ACC112 (cell line): ENCODE measurements around the gene DBT.
"Not testable (repeated sequence)": the region's sequence is repeated elsewhere in the genome, so short reads cannot be mapped to it uniquely, and the experiment has no call there.

Experiments
- H2AFZ ChIP-seq: fragments of 200-600 bp; sonication (generic); one replicate; pipeline ENCODE4 v1.6.0; 2017; ENCODE audit warnings: antibody characterized with exemption, low read length; ENCODE audit not compliant: unreplicated experiment
- H3K27ac ChIP-seq: fragments of 200-600 bp; sonication (generic); 2 replicates; pipeline ENCODE4 v1.5.1; 2014; ENCODE audit warnings: low read depth, mild to moderate bottlenecking, antibody characterized with exemption, low read length, moderate library complexity
- H3K27me3 ChIP-seq: fragments of 200-600 bp; sonication (generic); 2 replicates; pipeline ENCODE4 v1.6.1; 2014; ENCODE audit warnings: mild to moderate bottlenecking, antibody characterized with exemption, low read length, moderate library complexity, mixed read lengths; ENCODE audit not compliant: insufficient read depth
- H3K36me3 ChIP-seq: fragments of 200-600 bp; sonication (generic); 2 replicates; pipeline ENCODE4 v1.6.1; 2016; ENCODE audit warnings: mild to moderate bottlenecking, antibody characterized with exemption, low read length, moderate library complexity, mixed read lengths; ENCODE audit not compliant: insufficient read depth
- H3K4me1 ChIP-seq: fragments of 200-600 bp; sonication (generic); one replicate; pipeline ENCODE4 v1.6.1; 2016; ENCODE audit warnings: low read length, mixed read lengths; ENCODE audit not compliant: insufficient read depth, unreplicated experiment, control insufficient read depth
- H3K4me3 ChIP-seq: fragments of 200-600 bp; sonication (generic); 2 replicates; pipeline ENCODE4 v1.5.1; 2014; ENCODE audit warnings: mild to moderate bottlenecking, low read depth, low read length
- H3K79me2 ChIP-seq: fragments of 200-600 bp; sonication (generic); one replicate; pipeline ENCODE4 v1.6.0; 2016; ENCODE audit warnings: low read length; ENCODE audit not compliant: control insufficient read depth, unreplicated experiment, insufficient read depth

Gene DBT

GRCh38 chr1:100230765-100231164, 18.9 kb downstream of the DBT start:
- no peaks in the 10 kb centered on the region for H3K4me1 ChIP-seq
- no peaks in the 10 kb centered on the region for H3K79me2 ChIP-seq
- no peak overlapping the region for H3K27ac ChIP-seq
- H2AFZ ChIP-seq, result no peak overlapping the region
- peaks cover 27% of the 10 kb centered on the region; the same call in 1 of the 2 replicates for H3K36me3 ChIP-seq
- H3K27me3 ChIP-seq, result no peaks in the 10 kb centered on the region
- no peak overlapping the region for H3K4me3 ChIP-seq

- Histone ChIP-seq H3K79me2 (no peaks in the 10 kb centered on the region), H3K27me3 (no peaks in the 10 kb centered on the region), H2AFZ (no peak overlapping the region), H3K36me3 (peaks cover 27% of the 10 kb centered on the region; the same call in 1 of the 2 replicates), H3K4me1 (no peaks in the 10 kb centered on the region), H3K4me3 (no peak overlapping the region), H3K27ac (no peak overlapping the region)
These were observed 19.8 kb downstream of the DBT start for GRCh38 chr1:100229681-100230443.

DNA sequence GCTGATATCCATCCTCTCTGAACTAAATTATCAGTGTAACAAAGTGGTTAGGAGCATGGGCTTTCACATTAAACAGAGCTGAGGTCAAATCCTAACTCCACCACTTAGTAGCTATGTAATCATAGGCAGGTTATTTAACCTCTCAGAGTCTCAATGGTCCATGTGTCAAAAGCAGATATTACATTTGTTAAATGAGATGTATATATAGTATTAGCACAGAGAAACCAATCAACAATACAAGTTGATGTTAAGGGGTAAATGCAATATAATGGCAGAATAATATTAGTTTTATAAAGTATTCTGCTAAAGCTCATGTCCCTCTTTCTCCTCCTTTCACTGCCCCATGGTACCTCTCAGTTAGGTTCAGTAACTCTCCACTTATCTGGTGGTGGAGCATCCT, 27.2 kb downstream of the DBT start:
- no peak overlapping the region for H2AFZ ChIP-seq
- 0 out of 2 replicates have a peak, but pooled peaks cover 3% of the 10 kb centered on the region for H3K36me3 ChIP-seq
- H3K4me3 ChIP-seq, result no peak overlapping the region
- no peaks in the 10 kb centered on the region for H3K27me3 ChIP-seq
- H3K79me2 ChIP-seq, result no peaks in the 10 kb centered on the region
- H3K4me1 ChIP-seq, result no peaks in the 10 kb centered on the region
- H3K27ac ChIP-seq, result no peak overlapping the region

DNA sequence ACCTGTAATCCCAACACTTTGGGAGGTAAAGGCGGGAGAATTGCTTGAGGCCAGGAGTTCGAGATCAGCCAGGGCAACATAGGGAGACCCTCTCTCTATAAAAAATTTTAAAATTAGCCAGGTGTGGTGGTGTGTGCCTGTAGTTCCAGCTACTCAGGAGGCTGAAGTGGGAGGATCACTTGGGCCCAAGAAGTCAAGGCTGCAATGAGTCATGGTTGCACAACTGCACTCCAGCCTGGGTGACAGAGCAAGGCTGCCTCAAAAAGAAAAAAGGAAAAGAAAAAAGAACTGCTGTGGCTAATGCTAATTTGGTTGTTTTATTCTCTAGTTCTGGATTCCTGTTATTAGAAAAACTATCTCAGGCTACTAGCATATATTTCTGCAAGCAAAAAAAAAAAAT, 29.8 kb downstream of the DBT start:
- Histone ChIP-seq H3K4me1 (no peaks in the 10 kb centered on the region), H3K79me2 (no peaks in the 10 kb centered on the region), H3K27me3 (no peaks in the 10 kb centered on the region), H3K36me3 (0 out of 2 replicates have a peak, but pooled peaks cover 8% of the 10 kb centered on the region), H3K4me3 (no peak overlapping the region), H2AFZ (no peak overlapping the region), H3K27ac (no peak overlapping the region)

DNA sequence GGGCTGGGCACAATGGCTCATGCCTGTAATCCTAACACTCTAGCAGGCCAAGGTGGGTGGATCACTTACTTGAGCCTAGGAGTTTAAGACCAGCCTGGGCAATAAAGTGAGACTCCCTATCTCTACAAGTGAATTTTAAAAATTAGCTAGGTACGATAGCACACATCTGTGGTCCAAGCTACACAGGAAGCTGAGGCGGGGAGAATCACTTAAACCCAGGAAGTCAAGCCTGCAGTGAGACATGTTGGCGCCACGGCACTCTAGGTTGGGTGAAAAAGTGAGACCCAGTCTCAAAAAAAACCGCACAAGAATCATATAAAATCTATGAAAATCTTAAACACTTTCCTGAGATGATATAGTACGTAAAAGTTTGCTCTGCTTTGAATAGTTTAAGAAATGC, 30.2 kb downstream of the DBT start:
- H3K27me3 ChIP-seq, result no peaks in the 10 kb centered on the region
- H3K4me1 ChIP-seq, result no peaks in the 10 kb centered on the region
- H3K79me2 ChIP-seq, result no peaks in the 10 kb centered on the region
- no peak overlapping the region for H3K4me3 ChIP-seq
- no peak overlapping the region for H2AFZ ChIP-seq
- 0 out of 2 replicates have a peak, but pooled peaks cover 8% of the 10 kb centered on the region for H3K36me3 ChIP-seq
- H3K27ac ChIP-seq, result no peak overlapping the region

- no peaks in the 10 kb centered on the region for H3K79me2 ChIP-seq
- no peaks in the 10 kb centered on the region for H3K27me3 ChIP-seq
- no peak overlapping the region for H3K4me3 ChIP-seq
- H2AFZ ChIP-seq, result no peak overlapping the region
- H3K4me1 ChIP-seq, result no peaks in the 10 kb centered on the region
- H3K36me3 ChIP-seq, result peaks cover 8% of the 10 kb centered on the region; the same call in 1 of the 2 replicates
- H3K27ac ChIP-seq, result no peak overlapping the region
These were observed 31.8 kb downstream of the DBT start for GRCh38 chr1:100217834-100218233.

DNA sequence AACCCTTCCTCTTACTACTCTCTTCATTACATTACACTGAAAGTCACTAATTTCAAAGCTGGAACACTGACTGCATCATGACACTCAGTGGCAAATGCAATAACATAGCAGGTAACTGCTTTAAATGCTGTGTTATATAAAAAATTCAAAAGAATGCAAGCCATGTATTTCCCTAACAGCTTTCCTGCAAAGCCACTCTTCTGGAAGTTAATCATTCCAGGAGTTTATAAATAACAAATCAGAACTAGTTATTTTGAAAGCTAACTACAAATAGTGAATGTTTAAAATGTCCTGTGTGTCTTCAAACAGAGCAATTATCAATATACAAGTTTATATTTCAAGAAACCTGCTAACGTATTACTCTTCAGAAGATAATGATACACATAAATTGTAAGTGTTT, 34.5 kb downstream of the DBT start:
- Histone ChIP-seq H3K27me3 (no peaks in the 10 kb centered on the region), H3K36me3 (peaks cover 8% of the 10 kb centered on the region; the same call in 1 of the 2 replicates), H3K27ac (no peak overlapping the region), H3K4me3 (no peak overlapping the region), H3K79me2 (no peaks in the 10 kb centered on the region), H2AFZ (no peak overlapping the region), H3K4me1 (no peaks in the 10 kb centered on the region)

- Histone ChIP-seq H3K36me3 (peaks cover 7% of the 10 kb centered on the region; the same call in 1 of the 2 replicates), H2AFZ (no peak overlapping the region), H3K27ac (no peak overlapping the region), H3K4me1 (no peaks in the 10 kb centered on the region), H3K79me2 (no peaks in the 10 kb centered on the region), H3K27me3 (no peaks in the 10 kb centered on the region), H3K4me3 (no peak overlapping the region)
These were observed 36.5 kb downstream of the DBT start for GRCh38 chr1:100213141-100213540.

GRCh38 chr1:100206301-100206700, 43.3 kb downstream of the DBT start:
- Histone ChIP-seq H3K36me3 (peaks cover 18% of the 10 kb centered on the region), H3K27me3 (no peaks in the 10 kb centered on the region), H3K27ac (no peak overlapping the region), H3K4me1 (no peaks in the 10 kb centered on the region), H3K79me2 (no peaks in the 10 kb centered on the region), H2AFZ (no peak overlapping the region), H3K4me3 (no peak overlapping the region)

DNA sequence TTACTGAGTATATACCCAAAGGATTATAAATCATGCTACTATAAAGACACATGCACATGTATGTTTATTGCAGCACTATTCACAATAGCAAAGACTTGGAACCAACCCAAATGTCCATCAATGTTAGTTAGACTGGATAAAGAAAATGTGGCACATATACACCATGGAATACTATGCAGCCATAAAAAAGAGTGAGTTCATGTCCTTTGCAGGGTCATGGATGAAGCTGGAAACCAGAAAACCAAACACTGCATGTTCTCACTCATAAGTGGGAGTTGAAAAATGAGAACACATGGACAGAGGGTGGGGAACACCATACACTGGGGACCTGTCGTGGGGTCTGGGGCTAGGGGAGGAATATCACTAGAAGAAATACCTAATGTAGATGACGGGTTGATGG, 44.0 kb downstream of the DBT start:
- H3K36me3 ChIP-seq, result peaks cover 18% of the 10 kb centered on the region
- not testable (repeated sequence) for H3K27ac ChIP-seq

DNA sequence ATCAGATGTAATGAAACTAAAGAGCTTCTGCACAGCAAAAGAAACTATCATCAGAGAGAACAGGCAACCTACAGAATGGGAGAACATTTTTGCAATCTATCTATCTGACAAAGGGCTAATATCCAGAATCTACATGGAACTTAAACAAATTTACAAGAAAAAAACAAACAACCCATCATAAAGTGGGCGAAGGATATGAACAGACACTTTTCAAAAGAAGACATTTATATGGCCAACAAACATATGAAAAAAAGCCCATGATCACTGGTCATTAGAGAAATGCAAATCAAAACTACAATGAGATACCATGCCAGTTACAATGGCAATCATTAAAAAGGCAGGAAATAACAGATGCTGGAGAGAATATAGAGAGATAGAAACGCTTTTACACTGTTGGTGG, 44.5 kb downstream of the DBT start:
- peaks cover 18% of the 10 kb centered on the region for H3K36me3 ChIP-seq

More for the DNA sequence above, 44.0 kb downstream of the DBT start:
- not testable (repeated sequence) for H3K79me2 ChIP-seq, H3K4me1 ChIP-seq, H3K4me3 ChIP-seq, H3K27me3 ChIP-seq, H2AFZ ChIP-seq

More for the DNA sequence above, 44.5 kb downstream of the DBT start:
- not testable (repeated sequence) for H3K79me2 ChIP-seq, H3K27me3 ChIP-seq, H3K4me1 ChIP-seq, H3K27ac ChIP-seq, H3K4me3 ChIP-seq, H2AFZ ChIP-seq
